GM11168 (cell line): ENCODE results near the gene TNNT1.
"Not testable (repeated sequence)": the region's sequence is repeated elsewhere in the genome, so short reads cannot be mapped to it uniquely, and the experiment has no call there.

Experiments used
- in situ Hi-C: fragments of 300-500 bp; cut with MboI; formaldehyde crosslinking; loops from one replicate; pipeline ENCODE4 v1.12.0; 2022; ENCODE audit warnings: low sequenced_read_pairs; ENCODE audit not compliant: unreplicated experiment

TNNT1 gene

GRCh38 chr19:55112777-55113569 lies 36.0 kb downstream of the TNNT1 start:
- in situ Hi-C loops: no loop called here

GRCh38 chr19:55112246-55112776 lies 36.7 kb downstream of the TNNT1 start:
- in situ Hi-C loops: no loop called here

- in situ Hi-C loops: no loop called here
Observed at GRCh38 chr19:55111238-55111831, 37.7 kb downstream of the TNNT1 start.

DNA sequence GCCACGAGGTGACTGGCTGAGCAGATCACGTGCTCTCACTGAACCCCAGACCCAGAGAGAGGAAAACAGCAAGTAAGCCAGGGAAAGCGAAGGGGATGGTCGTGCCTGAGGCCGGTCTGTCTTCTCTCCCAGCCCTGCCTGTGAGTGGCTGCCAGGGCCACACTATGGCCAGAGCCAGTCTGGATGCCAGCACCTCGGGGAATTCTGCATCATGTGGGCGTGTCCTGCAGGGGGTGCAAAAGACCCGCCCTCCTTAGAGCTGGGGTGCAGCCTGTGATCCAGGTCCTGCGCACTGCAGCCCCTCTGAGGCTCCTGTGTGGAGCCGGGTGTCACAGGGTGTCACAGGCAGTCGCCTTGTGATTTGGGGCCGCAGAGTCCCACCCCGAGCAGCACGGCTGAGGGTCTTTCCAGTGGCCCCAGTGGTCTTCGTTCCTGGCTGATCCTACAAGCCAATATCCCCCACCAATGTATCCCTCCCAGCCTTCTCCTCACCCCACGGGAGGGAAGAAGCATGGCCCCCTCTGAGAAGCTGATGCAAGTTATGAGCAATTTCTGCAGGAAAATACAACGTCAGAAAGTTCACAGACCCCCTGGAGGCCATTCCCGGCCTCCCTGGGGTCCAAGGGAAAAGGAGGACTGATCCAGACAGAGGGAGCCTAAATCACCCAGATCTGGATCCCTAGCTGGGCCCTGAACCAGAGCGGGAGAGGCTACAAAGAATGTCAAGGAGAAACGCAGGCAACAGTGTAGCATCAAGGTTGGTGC lies 39.3 kb downstream of the TNNT1 start:
- in situ Hi-C loops: no loop called here

DNA sequence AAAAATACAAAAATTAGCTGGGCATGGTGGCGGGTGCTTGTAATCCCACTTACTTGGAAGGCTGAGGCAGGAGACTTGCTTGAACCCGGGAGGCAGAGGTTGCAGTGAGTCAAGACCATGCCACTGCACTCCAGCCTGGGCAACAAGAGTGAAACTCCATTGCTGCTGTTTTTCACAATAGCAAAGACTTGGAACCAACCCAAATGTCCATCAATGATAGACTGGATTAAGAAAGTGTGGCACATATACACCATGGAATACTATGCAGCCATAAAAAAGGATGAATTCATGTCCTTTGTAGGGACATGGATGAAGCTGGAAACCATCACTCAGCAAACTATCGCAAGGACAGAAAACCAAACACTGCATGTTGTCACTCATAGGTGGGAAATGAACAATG lies 41.8 kb downstream of the TNNT1 start:
- in situ Hi-C loops: not testable (repeated sequence)

DNA sequence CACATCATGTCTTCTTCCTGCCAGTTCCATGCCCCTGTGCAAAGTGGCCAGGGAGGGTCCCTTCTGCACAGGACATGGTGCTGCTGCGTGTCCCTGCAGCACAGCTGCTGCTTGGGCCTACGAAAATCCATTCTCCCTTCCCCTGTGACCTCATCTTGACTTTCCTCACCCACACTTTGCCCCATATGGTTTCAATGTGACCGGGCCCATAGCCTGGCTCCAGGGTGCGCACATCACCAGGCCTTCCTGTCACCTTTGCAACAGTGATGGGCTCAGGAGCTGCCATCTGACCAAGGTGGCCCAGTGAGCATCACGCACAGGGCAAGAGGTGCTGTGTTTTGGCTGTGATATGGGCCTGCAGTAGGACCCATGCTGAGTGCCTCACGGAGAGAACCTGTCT lies 42.4 kb downstream of the TNNT1 start:
- in situ Hi-C loops: no loop called here

DNA sequence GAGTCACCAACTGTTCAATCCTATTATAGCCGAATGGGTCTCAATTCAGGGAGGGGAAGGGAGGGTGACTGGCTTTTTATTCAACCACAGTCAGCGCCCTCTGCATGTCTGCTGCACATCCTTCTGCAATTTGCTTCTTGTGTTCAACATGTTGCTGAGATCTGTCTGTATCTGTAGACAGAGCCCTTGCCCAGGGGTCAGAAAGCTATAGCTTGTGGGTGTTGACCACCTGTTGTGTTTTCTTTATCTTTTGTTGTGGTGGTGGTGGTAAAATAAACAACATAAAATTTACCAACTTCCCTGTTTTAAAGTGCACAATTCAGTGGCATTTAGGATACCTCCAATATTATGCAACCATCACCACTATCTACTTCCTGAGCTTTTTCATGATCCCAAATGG lies 43.8 kb downstream of the TNNT1 start:
- in situ Hi-C loops: no loop called here

GRCh38 chr19:55103190-55103589 lies 45.8 kb downstream of the TNNT1 start:
- in situ Hi-C loops: no loop called here

- in situ Hi-C loops: no loop called here
Observed at GRCh38 chr19:55101261-55101660, 47.7 kb downstream of the TNNT1 start.

DNA sequence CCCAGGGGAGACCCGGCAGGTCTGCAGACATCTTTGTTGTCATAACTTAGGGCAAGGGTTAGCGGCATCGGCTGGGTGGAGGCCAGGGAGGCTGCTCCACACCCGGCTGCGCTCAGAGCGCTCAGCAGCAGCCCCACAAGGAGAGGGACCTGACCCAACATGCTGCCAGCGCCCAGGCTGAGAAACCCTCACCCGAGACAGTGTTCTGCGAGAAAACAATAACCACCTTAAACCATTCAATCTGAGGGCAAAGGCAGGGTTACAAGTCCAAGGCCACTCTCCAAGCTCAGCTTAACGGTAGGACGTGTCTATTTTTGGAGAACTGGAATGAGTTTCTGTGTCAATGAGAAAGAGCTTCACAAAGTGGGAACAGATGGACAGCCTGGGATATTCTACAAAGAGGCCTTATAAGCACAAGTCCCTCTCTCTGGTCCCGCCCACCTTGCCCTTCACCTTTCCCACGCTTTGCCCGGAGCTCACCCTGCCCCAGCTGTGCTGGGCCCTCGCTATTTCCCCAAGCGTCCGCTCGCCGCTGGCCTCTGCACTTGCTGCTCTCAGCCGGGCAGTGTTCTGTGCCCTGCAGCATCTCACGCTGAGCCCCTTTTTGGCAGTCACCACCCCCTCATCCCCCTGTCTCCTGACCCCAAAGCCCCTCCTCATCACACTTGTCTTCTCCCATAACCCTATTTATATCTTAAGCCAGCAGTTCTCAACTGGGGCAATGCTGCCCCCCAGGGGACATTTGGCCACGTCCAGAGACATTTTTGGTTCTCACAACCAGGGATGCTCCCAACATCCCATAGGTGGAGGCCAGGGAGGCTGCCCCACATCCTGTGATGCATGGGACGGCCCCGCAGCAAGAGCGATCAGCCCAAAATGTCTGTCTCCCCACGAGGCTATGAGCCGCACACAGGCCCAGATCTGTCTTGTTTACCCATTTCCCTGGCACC lies 49.2 kb downstream of the TNNT1 start:
- in situ Hi-C loops: no loop called here

DNA sequence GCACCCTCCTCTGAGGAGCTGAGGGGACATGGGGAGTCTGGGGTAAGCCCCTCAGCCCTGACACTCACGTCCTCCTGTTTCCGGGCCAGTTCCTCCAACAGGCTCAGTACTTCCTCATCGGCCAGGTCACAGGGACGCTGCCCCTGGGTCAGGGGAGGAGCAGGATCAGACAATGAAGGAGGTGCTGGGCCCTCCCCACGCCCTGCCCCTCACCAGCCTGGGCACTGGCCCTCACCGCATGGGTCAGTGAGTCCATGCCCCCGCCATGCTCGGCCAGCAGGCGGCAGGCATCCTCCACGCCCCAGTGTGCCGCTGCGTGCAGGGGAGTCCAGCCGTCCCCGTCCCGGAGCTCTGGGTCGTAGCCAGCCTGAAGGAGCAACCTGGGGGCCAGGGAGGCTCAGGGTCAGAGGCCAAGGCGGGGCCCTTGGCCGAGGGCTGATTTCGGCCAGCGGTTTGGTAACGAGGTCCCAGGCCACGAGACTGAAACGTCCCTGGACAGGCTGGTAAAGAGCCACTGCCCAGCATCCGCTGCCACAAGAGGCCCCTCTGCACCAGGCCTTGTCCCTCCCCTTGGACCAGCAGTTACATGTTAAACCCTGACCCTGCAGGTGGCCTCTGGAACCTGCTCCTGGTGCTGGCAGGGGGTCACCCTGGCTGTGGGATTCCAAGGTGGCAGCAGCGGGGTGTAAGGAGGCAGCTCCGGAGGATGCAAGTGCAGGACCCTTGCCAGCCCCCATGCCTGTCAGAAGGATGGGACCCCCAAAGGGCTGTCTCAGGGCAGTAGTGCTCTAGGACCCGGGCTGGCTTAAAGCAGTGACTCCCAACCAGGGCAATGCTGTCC lies 50.1 kb downstream of the TNNT1 start:
- in situ Hi-C loops: no loop called here

DNA sequence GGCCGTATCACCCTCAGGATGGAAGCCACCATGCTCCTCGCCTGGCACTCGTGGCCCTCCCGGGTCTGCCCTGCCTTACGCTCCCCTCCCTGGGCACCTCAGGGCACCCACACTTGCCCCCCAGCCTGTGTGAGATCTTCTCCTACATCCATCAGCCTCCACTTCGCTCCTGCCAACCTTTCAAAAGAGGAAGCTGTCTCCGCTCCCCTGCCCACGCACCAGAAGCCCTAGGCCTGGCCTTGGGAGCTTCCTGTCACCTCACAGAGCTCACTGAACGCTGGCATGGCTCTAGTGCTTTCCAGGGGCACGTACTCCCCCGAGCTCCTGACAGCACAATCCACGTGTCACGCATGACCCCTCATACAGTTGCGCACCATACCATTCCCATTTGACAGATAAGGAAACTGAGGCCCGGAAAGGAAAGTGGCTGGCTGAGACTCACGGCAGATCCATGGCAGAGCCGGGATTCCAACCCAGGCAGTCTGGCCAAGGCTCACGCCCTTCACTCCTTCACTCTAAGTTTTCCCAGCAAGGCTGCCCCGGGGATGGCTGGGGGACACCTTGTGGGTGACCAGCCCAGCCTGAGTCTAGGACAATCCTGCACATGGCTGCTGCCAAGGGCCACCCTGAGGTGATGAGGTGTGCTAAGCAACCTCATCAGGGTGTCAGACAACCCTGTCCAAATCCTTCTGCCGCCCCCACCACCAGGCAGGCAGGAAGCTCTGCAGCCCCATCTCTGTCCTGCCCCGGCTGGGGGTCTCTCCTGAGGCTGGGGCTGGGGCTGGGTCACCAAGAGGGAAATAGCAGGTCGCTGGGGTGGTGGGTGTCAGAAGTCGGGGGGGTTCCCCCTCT lies 50.9 kb downstream of the TNNT1 start:
- in situ Hi-C loops: no loop called here

- in situ Hi-C loops: no loop called here
Observed at GRCh38 chr19:55096061-55096701, 52.8 kb downstream of the TNNT1 start.

- in situ Hi-C loops: no loop called here
Observed at GRCh38 chr19:55095260-55096060, 53.5 kb downstream of the TNNT1 start.

DNA sequence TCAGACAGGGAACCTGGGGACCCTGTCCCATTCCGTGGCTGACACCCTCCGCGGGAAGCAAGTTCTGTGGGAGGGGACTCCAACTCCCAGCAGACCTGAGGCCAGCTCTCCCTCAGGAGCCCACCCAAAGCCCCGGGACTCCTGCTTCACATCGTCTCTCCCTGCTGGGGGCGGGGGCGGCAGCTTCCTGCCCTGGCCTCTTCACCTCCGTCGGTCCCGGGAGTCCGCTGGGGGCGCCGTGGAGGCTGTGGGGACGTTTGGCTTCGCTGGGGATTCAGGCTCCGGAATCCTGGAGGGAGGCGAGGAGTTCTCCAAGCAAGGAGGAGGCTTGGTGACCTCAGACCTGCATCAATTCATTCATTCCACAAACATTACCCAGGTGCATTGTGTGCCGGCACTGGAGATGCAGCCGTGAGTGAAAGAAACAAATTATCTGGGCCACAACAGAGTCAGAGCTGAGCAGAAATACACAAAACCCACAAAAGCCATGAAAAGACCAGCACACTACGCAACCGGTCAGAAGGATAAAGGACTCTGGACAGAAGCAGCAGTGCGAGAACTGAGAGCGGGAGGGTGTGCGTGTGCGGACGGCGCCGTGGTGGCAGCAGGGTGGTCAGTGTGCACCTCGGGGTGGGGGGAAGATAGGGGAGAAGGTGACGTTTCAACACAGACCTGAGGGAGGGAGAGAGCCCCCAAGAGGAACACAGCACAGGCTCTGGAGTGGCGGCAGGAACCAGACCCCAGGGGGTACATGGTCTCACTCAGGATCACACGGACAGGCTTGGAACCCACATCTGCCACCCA lies 54.3 kb downstream of the TNNT1 start:
- in situ Hi-C loops: no loop called here
